HCT116 (cell line): Measurements from ENCODE around the gene GNGT2. TPM values are rescaled to one million over a fixed set of nuclear protein-coding genes. Genes with fewer than 3 reads are reported as not detected.

ENCODE experiments used
- ATAC-seq: fragments of 200-7000 bp; cut with Tn5 transposase; 2 replicates; pipeline ENCODE4 v1.9.1; 2020; ENCODE audit warnings: mild to moderate bottlenecking, moderate library complexity
- BruUV-seq: library from RNA; stranded (reverse); fragments of 400-500 nt; replicated peaks from 2 replicates; lab custom pipeline; 2021; lab: Mats Ljungman, UMichigan
- CTCF ChIA-PET: fragments of 300-600 bp; sonication (Branson Sonifier 250); formaldehyde crosslinking; loops from one replicate; lab custom pipeline; 2021; ENCODE audit warnings: antibody characterized with exemption; lab: Charles Lee
- POLR2A ChIA-PET: fragments of 300-600, 350-600 bp; sonication (Branson Sonifier 250); formaldehyde crosslinking; loops from one replicate; lab custom pipeline; 2021; ENCODE audit warnings: antibody characterized with exemption; lab: Charles Lee
- RAD21 ChIA-PET, 2 experiments: fragments of 300-600 bp; sonication (Branson Sonifier 250); formaldehyde crosslinking; loops; one replicate each; lab custom pipeline; 2023; ENCODE audit warnings: low total read pairs in 2 of 2; ENCODE audit not compliant: uncharacterized antibody in 2 of 2, unreplicated experiment in 2 of 2, low non-redundant PET in 1 of 2; lab: Charles Lee
- DNase-seq: peaks from one replicate; pipeline ENCODE4 v3.0.0-alpha.2; 2010; ENCODE audit warnings: low read depth, low spot score
- H2AFZ ChIP-seq: fragments of 200-600 bp; shearing (Covaris generic), sonication (generic); 2 replicates; pipeline ENCODE4 v1.6.1; 2017; ENCODE audit warnings: low read depth, mixed run types, mixed read lengths, antibody characterized with exemption, low read length; ENCODE audit not compliant: poor library complexity, severe bottlenecking
- H3K27ac ChIP-seq: 2 replicates; pipeline ENCODE4 v1.5.1; 2012; ENCODE audit warnings: low read depth, low read length
- H3K27me3 ChIP-seq: fragments of 200-600 bp; sonication (generic); 2 replicates; pipeline ENCODE4 v1.6.1; 2016; ENCODE audit warnings: mixed run types, low read length, mixed read lengths; ENCODE audit not compliant: insufficient read depth
- H3K36me3 ChIP-seq, 2 experiments: fragments of 200-500 bp in 1 of 2; fragments of 200-600 bp in 1 of 2; sonication (Bioruptor generic) in 1 of 2; sonication (generic) in 1 of 2; 2 replicates each; pipeline versions ENCODE4 v1.5.1 to v1.6.1; 2014 to 2016; ENCODE audit warnings: low read length in 2 of 2, inconsistent platforms in 1 of 2, mixed read lengths in 1 of 2, mixed run types in 1 of 2; ENCODE audit not compliant: insufficient read depth in 2 of 2, control insufficient read depth in 1 of 2
- H3K4me1 ChIP-seq, 2 experiments: fragments of 200-600 bp in 1 of 2; sonication (generic) in 1 of 2; 2 replicates each; pipeline versions ENCODE4 v1.5.1 to v1.6.1; 2012 to 2017; ENCODE audit warnings: low read length in 2 of 2, inconsistent platforms in 1 of 2, mild to moderate bottlenecking in 1 of 2, mixed read lengths in 1 of 2, mixed run types in 1 of 2, moderate library complexity in 1 of 2; ENCODE audit not compliant: insufficient read depth in 2 of 2, control insufficient read depth in 1 of 2
- H3K4me2 ChIP-seq: fragments of 200-600 bp; sonication (generic); 2 replicates; pipeline ENCODE4 v1.6.1; 2017; ENCODE audit warnings: mixed run types, low read length, mixed read lengths
- H3K4me3 ChIP-seq, 2 experiments: fragments of 200-600 bp in 1 of 2; sonication (generic) in 1 of 2; replicated peaks in 1 of 2; 2 replicates each; pipeline ENCODE4 v1.5.1; 2011 to 2016; ENCODE audit warnings: low read length in 2 of 2, control low read depth in 1 of 2, low read depth in 1 of 2, mild to moderate bottlenecking in 1 of 2, mixed read lengths in 1 of 2, mixed run types in 1 of 2
- H3K79me2 ChIP-seq: fragments of 200-600 bp; sonication (generic); 2 replicates; pipeline ENCODE4 v1.6.1; 2017; ENCODE audit warnings: mild to moderate bottlenecking, mixed run types, low read length, moderate library complexity, mixed read lengths; ENCODE audit not compliant: insufficient read depth
- H3K9ac ChIP-seq: fragments of 200-600 bp; sonication (generic); 2 replicates; pipeline ENCODE4 v1.6.1; 2016; ENCODE audit warnings: low read length, mixed read lengths
- H3K9me2 ChIP-seq: fragments of 200-600 bp; sonication (generic), shearing (Covaris generic); 2 replicates; pipeline ENCODE4 v1.6.1; 2017; ENCODE audit warnings: mixed run types, mild to moderate bottlenecking, moderate library complexity; ENCODE audit not compliant: insufficient read depth
- H3K9me3 ChIP-seq, 2 experiments: fragments of 200-500 bp in 1 of 2; fragments of 200-600 bp in 1 of 2; sonication (Bioruptor generic) in 1 of 2; sonication (generic) in 1 of 2; 2 replicates each; pipeline ENCODE4 v1.6.1; 2014 to 2017; ENCODE audit warnings: low read length in 2 of 2, mixed read lengths in 2 of 2, inconsistent platforms in 1 of 2, low read depth in 1 of 2, mild to moderate bottlenecking in 1 of 2, mixed run types in 1 of 2, moderate library complexity in 1 of 2; ENCODE audit not compliant: control insufficient read depth in 1 of 2, insufficient read depth in 1 of 2
- H4K20me1 ChIP-seq: fragments of 200-600 bp; sonication (generic), shearing (Covaris generic); 2 replicates; pipeline ENCODE4 v1.6.1; 2017; ENCODE audit warnings: mixed run types, mild to moderate bottlenecking, moderate library complexity; ENCODE audit not compliant: insufficient read depth
- RAD21 ChIP-seq: IDR thresholded peaks from 2 replicates; pipeline ENCODE4 v1.6.1; 2012; ENCODE audit warnings: low read depth, mild to moderate bottlenecking
- intact Hi-C: fragments of 100-400 bp; cut with micrococcal nuclease; formaldehyde crosslinking; loops from 2 replicates; pipeline ENCODE4 v1.10.0; 2022
- total RNA-seq: library from RNA; stranded (reverse); gene quantifications from one replicate; pipeline ENCODE4 v1.2.1, GENCODE V29; 2021; ENCODE audit not compliant: unreplicated experiment
- TF ChIP-seq, protein P1 (sequence below): IDR thresholded peaks from 2 replicates; pipeline ENCODE4 v1.6.1; 2012; ENCODE audit warnings: low read depth

Gene GNGT2
- total RNA-seq, 1 experiment from 2014 or later, result not detected

DNA sequence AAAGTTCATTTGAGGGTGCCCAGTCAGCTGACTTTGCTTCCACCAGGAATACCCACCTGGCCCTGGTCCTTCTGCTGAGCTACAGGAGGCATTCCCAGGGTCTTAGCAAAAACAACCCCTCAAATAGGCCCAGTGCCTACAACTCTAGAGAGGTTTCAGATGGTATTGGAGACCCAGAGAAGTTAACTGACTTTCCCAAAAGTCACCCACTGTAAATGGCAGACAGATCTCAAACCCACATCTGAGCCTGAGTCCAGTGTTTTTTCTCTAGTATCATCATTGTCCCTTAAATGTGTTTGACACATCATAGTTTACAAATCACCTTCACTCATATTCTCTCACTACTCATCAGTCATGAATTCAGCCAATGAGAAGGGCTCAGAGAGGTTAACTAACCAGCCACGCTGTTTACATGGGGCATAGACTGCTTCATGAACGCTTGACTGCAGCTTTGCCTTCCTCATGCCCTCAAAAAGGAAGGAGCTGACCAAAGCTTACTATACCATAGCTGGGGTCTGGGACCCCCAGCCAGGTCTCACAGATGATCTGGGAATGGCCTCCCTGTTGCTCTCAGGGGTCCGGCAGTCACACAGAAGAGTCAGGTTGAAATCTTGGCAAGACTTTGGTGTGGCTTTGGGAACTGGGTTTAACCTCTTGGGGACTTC lies 16.5 kb upstream of the GNGT2 start:
- H3K36me3 ChIP-seq, result no peaks in the 10 kb centered on the region
- ATAC-seq (no peak), DNase-seq (no peak)
- intact Hi-C loops, result loop anchor here (1.0 to 10.0 kb wide), 6 partner anchors 35 to 422 kb away; no protein-coding TSS in a partner anchor
- no peak overlapping the region for H2AFZ ChIP-seq
- ChIA-PET CTCF (interaction anchor here (0.9 to 4.2 kb wide), 9 partner anchors 10 to 422 kb away, joined by 3 to 25 read pairs (median 5); no protein-coding TSS in a partner anchor), RAD21 (interaction anchor here in 1 of 2 experiments (0.6 kb wide), 1 partner anchor 61 kb away, joined by 9 read pairs; no protein-coding TSS in a partner anchor), POLR2A (interaction anchor here (1.7 kb wide), 1 partner anchor 191 kb away, joined by 4 read pairs; no protein-coding TSS in a partner anchor)
- no peak overlapping the region for H3K4me2 ChIP-seq
- TF ChIP-seq, protein P1, sequence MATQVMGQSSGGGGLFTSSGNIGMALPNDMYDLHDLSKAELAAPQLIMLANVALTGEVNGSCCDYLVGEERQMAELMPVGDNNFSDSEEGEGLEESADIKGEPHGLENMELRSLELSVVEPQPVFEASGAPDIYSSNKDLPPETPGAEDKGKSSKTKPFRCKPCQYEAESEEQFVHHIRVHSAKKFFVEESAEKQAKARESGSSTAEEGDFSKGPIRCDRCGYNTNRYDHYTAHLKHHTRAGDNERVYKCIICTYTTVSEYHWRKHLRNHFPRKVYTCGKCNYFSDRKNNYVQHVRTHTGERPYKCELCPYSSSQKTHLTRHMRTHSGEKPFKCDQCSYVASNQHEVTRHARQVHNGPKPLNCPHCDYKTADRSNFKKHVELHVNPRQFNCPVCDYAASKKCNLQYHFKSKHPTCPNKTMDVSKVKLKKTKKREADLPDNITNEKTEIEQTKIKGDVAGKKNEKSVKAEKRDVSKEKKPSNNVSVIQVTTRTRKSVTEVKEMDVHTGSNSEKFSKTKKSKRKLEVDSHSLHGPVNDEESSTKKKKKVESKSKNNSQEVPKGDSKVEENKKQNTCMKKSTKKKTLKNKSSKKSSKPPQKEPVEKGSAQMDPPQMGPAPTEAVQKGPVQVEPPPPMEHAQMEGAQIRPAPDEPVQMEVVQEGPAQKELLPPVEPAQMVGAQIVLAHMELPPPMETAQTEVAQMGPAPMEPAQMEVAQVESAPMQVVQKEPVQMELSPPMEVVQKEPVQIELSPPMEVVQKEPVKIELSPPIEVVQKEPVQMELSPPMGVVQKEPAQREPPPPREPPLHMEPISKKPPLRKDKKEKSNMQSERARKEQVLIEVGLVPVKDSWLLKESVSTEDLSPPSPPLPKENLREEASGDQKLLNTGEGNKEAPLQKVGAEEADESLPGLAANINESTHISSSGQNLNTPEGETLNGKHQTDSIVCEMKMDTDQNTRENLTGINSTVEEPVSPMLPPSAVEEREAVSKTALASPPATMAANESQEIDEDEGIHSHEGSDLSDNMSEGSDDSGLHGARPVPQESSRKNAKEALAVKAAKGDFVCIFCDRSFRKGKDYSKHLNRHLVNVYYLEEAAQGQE, result no peak
- TF ChIP-seq RAD21, result no peak
- no TSS peak for BruUV-seq
- H3K4me1 ChIP-seq, result peaks cover 2 to 39% of the 10 kb centered on the region in 2 experiments; a peak in 3 of 4 replicates
- no peaks in the 10 kb centered on the region for H3K27me3 ChIP-seq
- no peaks in the 10 kb centered on the region for H3K79me2 ChIP-seq
- no peaks in the 10 kb centered on the region for H3K9me3 ChIP-seq
- H3K27ac ChIP-seq, result no peak overlapping the region
- H4K20me1 ChIP-seq, result no peaks in the 10 kb centered on the region
- H3K9ac ChIP-seq, result no peak overlapping the region
- no peaks in the 10 kb centered on the region for H3K9me2 ChIP-seq
- no peak overlapping the region for H3K4me3 ChIP-seq
